K562 treated with DMSO at 1 percent for 4 hours (cell line): ENCODE measurements around the gene CBLN3. TPM values are rescaled to one million over a fixed set of nuclear protein-coding genes. Genes with fewer than 3 reads are reported as not detected.

Source experiments
- total RNA-seq: library from RNA; unstranded; fragments of 300-600 nt; gene quantifications from 2 replicates; pipeline ENCODE4 v1.2.3, GENCODE V29; 2022; ENCODE audit not compliant: insufficient read depth

CBLN3 gene
- 0.71 TPM in 1 of 2 replicates, not detected in the other for total RNA-seq

DNA sequence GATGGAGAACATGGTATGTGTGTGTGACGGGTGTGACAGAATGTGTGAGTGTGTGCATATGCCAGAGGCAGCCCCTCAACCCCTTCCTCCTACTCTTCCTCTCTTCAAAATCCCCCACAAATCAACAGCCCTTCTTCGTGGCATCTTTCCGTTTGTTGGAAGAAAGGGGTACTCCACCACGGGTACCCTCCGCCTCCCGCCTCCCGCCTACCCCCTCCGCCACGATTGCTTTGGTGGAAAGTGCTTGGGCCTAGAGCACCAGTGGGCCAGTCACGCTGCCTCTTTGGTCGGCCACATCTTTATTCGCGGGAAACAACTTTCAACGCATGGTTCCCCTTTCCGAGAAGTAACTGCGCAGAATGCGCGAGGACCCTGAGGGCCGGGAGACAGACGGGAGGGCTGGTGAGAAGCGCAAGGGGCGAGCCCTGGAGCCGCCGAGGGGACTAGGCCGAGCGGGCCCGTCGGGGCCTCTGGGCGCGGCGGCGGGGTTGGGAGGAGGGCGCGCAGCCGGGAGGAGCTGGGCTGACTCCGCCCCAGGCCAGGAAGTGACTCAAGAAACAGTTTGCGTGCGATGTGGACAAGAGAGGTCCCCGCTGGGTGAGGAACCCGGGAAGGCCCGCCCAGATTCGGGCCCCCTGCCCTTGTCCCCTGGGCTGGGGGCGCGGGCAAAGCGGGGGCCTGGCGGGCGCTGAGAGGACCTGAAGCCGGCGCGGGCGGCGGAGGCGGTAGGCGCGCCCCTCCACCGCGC, at the start of gene CBLN3, which contains the start of gene KHNYN:
TSS of gene CBLN3 (minus strand) at position 274 of the 748 bp plus-strand sequence. CDS start 614 bp downstream, outside the sequence.
TSS of gene KHNYN (plus strand) at position 560 of the 748 bp plus-strand sequence. CDS start 777 bp downstream, outside the sequence.

GRCh38 chr14:24442240-24443052, 13.0 kb upstream of the CBLN3 start, which contains the start of gene SDR39U1:
SDR39U1 (minus strand) TSS chr14:24442776; CDS start chr14:24442769, 7 bp downstream.

GRCh38 chr14:24398653-24399446, 30.6 kb downstream of the CBLN3 start, which contains the start of gene NYNRIN:
NYNRIN (plus strand) TSS chr14:24399003; CDS start chr14:24399247, 244 bp downstream.

Other genes with a start within 250 kb of the CBLN3 start
- 23.4 and 27.8 TPM in 2 replicates for gene IPO4, start 240.9 kb downstream of the CBLN3 start, total RNA-seq
- 16.4 and 22.0 TPM in 2 replicates for gene TM9SF1, start 234.2 kb downstream of the CBLN3 start, total RNA-seq
- 1.1 and 2.2 TPM in 2 replicates for gene TSSK4, start 224.0 kb downstream of the CBLN3 start, total RNA-seq
- gene CHMP4A, start 216.2 kb downstream of the CBLN3 start, total RNA-seq, result 57.8 and 78.5 TPM in 2 replicates
- gene MDP1, start 213.6 kb downstream of the CBLN3 start, total RNA-seq, result 7.5 and 10.8 TPM in 2 replicates
- gene NEDD8, start 197.3 kb downstream of the CBLN3 start, total RNA-seq, result 140 and 150 TPM in 2 replicates
- 55.3 and 68.0 TPM in 2 replicates for gene GMPR2, start 196.7 kb downstream of the CBLN3 start, total RNA-seq
- 15.0 and 16.1 TPM in 2 replicates for gene TINF2, start 187.0 kb downstream of the CBLN3 start, total RNA-seq
- 0.88 and 1.5 TPM in 2 replicates for gene TGM1, start 166.5 kb downstream of the CBLN3 start, total RNA-seq
- gene RABGGTA, start 158.1 kb downstream of the CBLN3 start, total RNA-seq, result 15.3 and 18.0 TPM in 2 replicates
- gene DHRS1, start 129.9 kb downstream of the CBLN3 start, total RNA-seq, result 22.2 and 26.0 TPM in 2 replicates
- 4.7 and 6.1 TPM in 2 replicates for gene NOP9, start 129.8 kb downstream of the CBLN3 start, total RNA-seq
- gene CIDEB, start 121.7 kb downstream of the CBLN3 start, total RNA-seq, result not detected in 2 replicates
- 2.2 and 6.4 TPM in 2 replicates for gene LTB4R2, start 119.5 kb downstream of the CBLN3 start, total RNA-seq
- gene LTB4R, start 118.2 kb downstream of the CBLN3 start, total RNA-seq, result 4.0 and 5.3 TPM in 2 replicates
- 0.59 TPM in 1 of 2 replicates, not detected in the other for gene ADCY4, start 94.6 kb downstream of the CBLN3 start, total RNA-seq
- not detected in 2 replicates for gene RIPK3, start 89.7 kb downstream of the CBLN3 start, total RNA-seq
- gene NFATC4, start 61.5 kb downstream of the CBLN3 start, total RNA-seq, result 2.9 and 5.1 TPM in 2 replicates
- gene NYNRIN, start 30.7 kb downstream of the CBLN3 start, total RNA-seq, result 0.94 and 1.3 TPM in 2 replicates
- 24.9 and 30.8 TPM in 2 replicates for gene KHNYN, start 286 bp upstream of the CBLN3 start, total RNA-seq
- 51.9 and 69.4 TPM in 2 replicates for gene SDR39U1, start 13.1 kb upstream of the CBLN3 start, total RNA-seq
- not detected in 2 replicates for gene CMA1, start 78.6 kb upstream of the CBLN3 start, total RNA-seq
- gene CTSG, start 146.6 kb upstream of the CBLN3 start, total RNA-seq, result not detected in 2 replicates
- gene GZMH, start 180.0 kb upstream of the CBLN3 start, total RNA-seq, result 2.0 TPM in 1 of 2 replicates, not detected in the other
- not detected in 2 replicates for gene GZMB, start 204.5 kb upstream of the CBLN3 start, total RNA-seq